ENCODE data around the gene ADAMTS12.

- TF ChIP-seq EZH2 (IDR thresholded peaks at IDR 0.05; ENCODE audit: insufficient read depth, poor library complexity, severe bottlenecking) (no peak), EZH2phosphoT487 (IDR thresholded peaks at IDR 0.05; ENCODE audit: insufficient read depth, low read depth) (no peak)
Observed at GRCh38 chr5:33688526-33688925, 203.3 kb downstream of the ADAMTS12 start.

Data from GM23248 (cell line).